ENCODE data around the gene PCCA. TPM values are rescaled to one million over a fixed set of nuclear protein-coding genes. Genes with fewer than 3 reads are reported as not detected.

PCCA gene
- total RNA-seq, 1 experiment from 2014 or later: 16.1 TPM

- Histone ChIP-seq H3F3A (ENCODE audit: insufficient read depth, low read depth) (no peaks in the 10 kb centered on the region), H3K4me3 (no peak overlapping the region), H3K4me1 (replicated peaks; ENCODE audit: insufficient read depth) (no peaks in the 10 kb centered on the region), H3K27ac (no peak overlapping the region), H3K9me3 (ENCODE audit: insufficient read depth, low read depth) (no peaks in the 10 kb centered on the region; the same call in 1 of the 2 replicates), H4K20me1 (ENCODE audit: insufficient read depth) (0 out of 2 replicates have a peak, but pooled peaks cover 3% of the 10 kb centered on the region), H3K79me2 (ENCODE audit: low read depth) (no peaks in the 10 kb centered on the region), H2AFZ (no peak overlapping the region), H3K4me2 (no peak overlapping the region), H3K27me3 (ENCODE audit: insufficient read depth, low read depth) (no peaks in the 10 kb centered on the region), H3K9me2 (ENCODE audit: insufficient read depth) (no peaks in the 10 kb centered on the region), H3K36me3 (ENCODE audit: low read depth) (no peaks in the 10 kb centered on the region)
- BruUV-seq (replicated peaks): no TSS peak
- TF ChIP-seq CTCF (conservative IDR thresholded peaks at IDR 0.05) (no peak), EZH2 (IDR thresholded peaks at IDR 0.05; ENCODE audit: low read depth) (no peak)
- ChIA-PET CTCF (no interaction called here), POLR2A (ENCODE audit: unreplicated experiment) (no interaction called here)
- intact Hi-C loops (cut with micrococcal nuclease; ENCODE audit: unreplicated experiment): no loop called here
- DNase-seq: no peak
Observed at GRCh38 chr13:100178309-100178708, 89.4 kb downstream of the PCCA start.

- no peaks in the 10 kb centered on the region for H3K36me3 ChIP-seq (ENCODE audit: low read depth)
- CTCF ChIA-PET: no interaction called here
Observed at GRCh38 chr13:100179276-100179675, 90.4 kb downstream of the PCCA start.

GRCh38 chr13:100182900-100183490, 94.1 kb downstream of the PCCA start:
- Histone ChIP-seq H3K27ac (no peak overlapping the region), H3K9me2 (ENCODE audit: insufficient read depth) (no peaks in the 10 kb centered on the region), H3K4me3 (no peak overlapping the region), H3K79me2 (ENCODE audit: low read depth) (no peaks in the 10 kb centered on the region), H3K27me3 (ENCODE audit: insufficient read depth, low read depth) (no peaks in the 10 kb centered on the region), H3K4me1 (replicated peaks; ENCODE audit: insufficient read depth) (no peaks in the 10 kb centered on the region), H2AFZ (no peak overlapping the region), H3K36me3 (ENCODE audit: low read depth) (no peaks in the 10 kb centered on the region), H3F3A (ENCODE audit: insufficient read depth, low read depth) (no peaks in the 10 kb centered on the region), H3K9me3 (ENCODE audit: insufficient read depth, low read depth) (no peaks in the 10 kb centered on the region), H3K4me2 (no peak overlapping the region), H4K20me1 (ENCODE audit: insufficient read depth) (no peaks in the 10 kb centered on the region)
- DNase-seq: no peak
- CTCF ChIA-PET: no interaction called here
- no TSS peak for BruUV-seq (replicated peaks)
- intact Hi-C loops (cut with micrococcal nuclease; ENCODE audit: unreplicated experiment): no loop called here
- TF ChIP-seq CTCF (conservative IDR thresholded peaks at IDR 0.05) (no peak), EZH2 (IDR thresholded peaks at IDR 0.05; ENCODE audit: low read depth) (no peak)
- POLR2A ChIA-PET (ENCODE audit: unreplicated experiment): no interaction called here

More at GRCh38 chr13:100179276-100179675, 90.4 kb downstream of the PCCA start:
- 0 out of 2 replicates have a peak, but pooled peaks cover 3% of the 10 kb centered on the region for H4K20me1 ChIP-seq (ENCODE audit: insufficient read depth)
- H3K9me3 ChIP-seq (ENCODE audit: insufficient read depth, low read depth): no peaks in the 10 kb centered on the region
- H3F3A ChIP-seq (ENCODE audit: insufficient read depth, low read depth): no peaks in the 10 kb centered on the region
- H3K79me2 ChIP-seq (ENCODE audit: low read depth): no peaks in the 10 kb centered on the region
- TF ChIP-seq EZH2 (IDR thresholded peaks at IDR 0.05; ENCODE audit: low read depth): no peak
- no peak for TF ChIP-seq CTCF (conservative IDR thresholded peaks at IDR 0.05)
- no peaks in the 10 kb centered on the region for H3K4me1 ChIP-seq (replicated peaks; ENCODE audit: insufficient read depth)
- POLR2A ChIA-PET (ENCODE audit: unreplicated experiment): no interaction called here
- H3K27me3 ChIP-seq (ENCODE audit: insufficient read depth, low read depth): no peaks in the 10 kb centered on the region
- intact Hi-C loops (cut with micrococcal nuclease; ENCODE audit: unreplicated experiment): no loop called here
- no peak overlapping the region for H3K27ac ChIP-seq
- H2AFZ ChIP-seq: no peak overlapping the region
- BruUV-seq (replicated peaks): no TSS peak
- H3K4me2 ChIP-seq: no peak overlapping the region
- H3K4me3 ChIP-seq: no peak overlapping the region
- H3K9me2 ChIP-seq (ENCODE audit: insufficient read depth): no peaks in the 10 kb centered on the region
- DNase-seq: no peak

Data from PC-9 (cell line).